AG09309 (cell line): ENCODE data around the gene IQCE.

ENCODE experiments used
- DNase-seq: peaks from one replicate; pipeline ENCODE4 v3.0.0-alpha.2; 2010; ENCODE audit warnings: low read depth
- H3K4me3 ChIP-seq: 2 replicates; pipeline ENCODE4 v1.5.1; 2011; ENCODE audit warnings: mild to moderate bottlenecking, low read depth, low read length, moderate library complexity; ENCODE audit not compliant: control insufficient read depth
- TF ChIP-seq, protein P1 (sequence below): IDR thresholded peaks from 2 replicates; pipeline ENCODE4 v1.5.1; 2011; ENCODE audit warnings: mild to moderate bottlenecking, low read depth, low read length, inconsistent platforms; ENCODE audit not compliant: insufficient read depth, control insufficient read depth; ENCODE audit errors: missing control alignments

IQCE gene

GRCh38 chr7:2517678-2518507 is 40.9 kb upstream of the IQCE start:
- TF ChIP-seq, protein P1, sequence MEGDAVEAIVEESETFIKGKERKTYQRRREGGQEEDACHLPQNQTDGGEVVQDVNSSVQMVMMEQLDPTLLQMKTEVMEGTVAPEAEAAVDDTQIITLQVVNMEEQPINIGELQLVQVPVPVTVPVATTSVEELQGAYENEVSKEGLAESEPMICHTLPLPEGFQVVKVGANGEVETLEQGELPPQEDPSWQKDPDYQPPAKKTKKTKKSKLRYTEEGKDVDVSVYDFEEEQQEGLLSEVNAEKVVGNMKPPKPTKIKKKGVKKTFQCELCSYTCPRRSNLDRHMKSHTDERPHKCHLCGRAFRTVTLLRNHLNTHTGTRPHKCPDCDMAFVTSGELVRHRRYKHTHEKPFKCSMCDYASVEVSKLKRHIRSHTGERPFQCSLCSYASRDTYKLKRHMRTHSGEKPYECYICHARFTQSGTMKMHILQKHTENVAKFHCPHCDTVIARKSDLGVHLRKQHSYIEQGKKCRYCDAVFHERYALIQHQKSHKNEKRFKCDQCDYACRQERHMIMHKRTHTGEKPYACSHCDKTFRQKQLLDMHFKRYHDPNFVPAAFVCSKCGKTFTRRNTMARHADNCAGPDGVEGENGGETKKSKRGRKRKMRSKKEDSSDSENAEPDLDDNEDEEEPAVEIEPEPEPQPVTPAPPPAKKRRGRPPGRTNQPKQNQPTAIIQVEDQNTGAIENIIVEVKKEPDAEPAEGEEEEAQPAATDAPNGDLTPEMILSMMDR, result no peak
- no peak for DNase-seq
- H3K4me3 ChIP-seq, result no peak overlapping the region

GRCh38 chr7:2518737-2519118 is 40.1 kb upstream of the IQCE start:
- no peak overlapping the region for H3K4me3 ChIP-seq
- DNase-seq, result no peak
- TF ChIP-seq, protein P1, result no peak

DNA sequence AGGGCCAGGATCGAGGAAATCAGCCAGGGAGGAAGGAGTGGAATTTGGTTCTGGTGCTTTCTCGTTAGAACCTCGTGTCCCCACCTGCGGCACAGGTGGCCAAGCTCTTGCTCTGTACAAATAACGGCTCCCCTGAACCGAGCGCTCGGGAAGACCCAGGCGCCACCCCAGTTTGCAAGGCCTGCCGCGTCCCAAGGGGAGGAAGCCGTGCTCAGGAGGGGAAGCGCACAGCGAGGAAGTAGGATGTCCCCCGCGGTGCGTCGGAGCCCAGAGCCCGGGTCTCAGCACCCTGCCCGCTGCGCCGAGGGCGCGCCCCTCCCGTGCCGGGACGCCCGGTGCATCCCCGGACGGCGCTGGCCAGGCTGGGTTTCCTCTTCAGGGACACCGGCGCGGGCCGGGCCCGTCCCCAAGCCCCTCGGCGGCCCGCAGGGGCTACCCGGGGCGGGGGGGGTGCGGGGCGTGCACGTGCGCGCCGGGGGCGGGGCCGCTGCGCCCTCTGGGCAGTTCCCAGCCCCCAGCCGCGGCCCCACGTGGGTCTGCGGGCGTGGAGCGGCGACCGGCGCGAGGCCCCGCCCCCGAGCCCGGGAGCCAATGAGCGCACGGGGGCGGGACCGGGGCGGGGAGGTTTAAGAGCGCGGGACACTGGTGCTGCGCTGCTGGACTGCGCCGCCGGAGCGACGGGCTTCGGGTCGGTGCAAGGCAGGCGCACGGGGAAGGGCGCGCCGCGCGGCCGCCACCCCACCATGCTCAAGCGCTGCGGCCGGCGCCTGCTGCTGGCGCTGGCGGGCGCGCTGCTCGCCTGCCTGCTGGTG is 39.5 kb upstream of the IQCE start, which contains the start of gene LFNG:
Gene LFNG, plus strand, starts transcription at position 656 of the 812 bp plus-strand sequence. Its CDS starts 88 bp downstream, at position 744.
- peak; percentile 49 for DNase-seq
- H3K4me3 ChIP-seq, result peak within 1 kb of the TSS; percentile 62
- TF ChIP-seq, protein P1, result no peak

DNA sequence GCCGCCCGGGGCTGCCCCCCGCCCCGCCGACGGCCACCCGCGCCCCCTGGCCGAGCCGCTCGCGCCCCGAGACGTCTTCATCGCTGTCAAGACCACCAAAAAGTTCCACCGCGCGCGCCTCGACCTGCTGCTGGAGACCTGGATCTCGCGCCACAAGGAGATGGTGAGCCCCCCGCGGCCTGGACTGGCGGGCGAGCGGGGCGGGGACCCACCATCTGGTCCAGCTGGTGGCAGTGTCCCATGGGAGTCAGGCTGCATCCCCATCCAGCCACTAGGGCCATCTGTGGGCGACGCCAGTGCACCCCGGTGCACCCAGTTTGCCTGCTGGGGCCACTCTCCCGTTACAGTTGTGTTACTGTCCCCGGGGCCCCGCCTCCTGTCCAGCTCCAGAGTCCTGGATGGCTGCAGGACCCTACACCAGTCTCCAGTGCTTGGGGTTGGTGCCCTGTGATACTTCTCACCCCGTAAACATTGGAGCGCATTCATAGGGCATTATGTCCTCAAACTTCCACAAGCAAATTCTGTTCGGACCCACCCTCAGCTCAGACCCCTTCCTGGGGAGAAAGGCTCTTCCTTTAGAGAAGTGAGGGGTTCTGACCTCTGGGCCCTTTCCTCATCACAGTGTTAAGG is 38.5 kb upstream of the IQCE start:
- TF ChIP-seq, protein P1, result no peak
- peak overlapping the region; percentile 62 for H3K4me3 ChIP-seq
- no peak for DNase-seq

DNA sequence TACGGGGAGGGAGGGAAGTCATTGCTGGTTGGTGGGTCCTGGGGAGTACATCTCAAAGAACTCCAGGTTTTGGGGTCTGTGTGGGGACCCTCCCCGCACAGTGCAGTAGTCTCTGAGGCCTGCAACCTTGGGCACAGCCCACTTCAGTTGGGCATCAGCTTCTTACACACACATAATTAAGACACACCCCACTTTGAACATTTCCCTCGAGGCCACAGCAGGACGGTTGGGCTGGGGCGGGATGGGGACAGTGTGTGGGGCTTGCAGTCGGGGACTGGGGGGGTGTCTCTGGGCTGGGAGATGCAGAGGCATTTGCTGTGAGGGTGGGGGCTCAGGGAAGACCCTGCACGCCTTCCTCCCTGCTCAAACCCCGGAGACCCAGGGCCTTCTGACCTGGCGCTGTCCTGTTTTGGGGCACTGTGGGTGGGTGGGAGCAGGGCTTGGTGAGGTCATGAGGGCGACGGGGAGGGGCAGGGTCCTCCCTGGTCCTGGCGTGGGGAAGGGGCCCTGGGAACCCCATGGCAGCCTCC is 38.0 kb upstream of the IQCE start:
- TF ChIP-seq, protein P1, result no peak
- no peak for DNase-seq
- H3K4me3 ChIP-seq, result peak overlapping the region; percentile 62

- no peak for DNase-seq
- TF ChIP-seq, protein P1, result no peak
- H3K4me3 ChIP-seq, result peak overlapping the region; percentile 62
These were observed 37.4 kb upstream of the IQCE start for GRCh38 chr7:2521341-2521745.
